ENCODE results near the gene DENND1B. TPM values are rescaled to one million over a fixed set of nuclear protein-coding genes. Genes with fewer than 3 reads are reported as not detected.

Gene DENND1B
- total RNA-seq, 1 experiment from 2014 or later, result 14.1 TPM

- Histone ChIP-seq H3K36me3 (ENCODE audit: low read depth) (no peaks in the 10 kb centered on the region), H2AFZ (no peak overlapping the region; the same call in 1 of the 2 replicates), H4K20me1 (ENCODE audit: insufficient read depth) (no peaks in the 10 kb centered on the region), H3K4me2 (peak overlapping the region; percentile 56), H3K79me2 (ENCODE audit: low read depth) (no peaks in the 10 kb centered on the region), H3K9me3 (ENCODE audit: insufficient read depth, low read depth) (no peaks in the 10 kb centered on the region), H3K27ac (peak overlapping the region; percentile 92), H3F3A (ENCODE audit: insufficient read depth, low read depth) (peaks cover 28% of the 10 kb centered on the region), H3K4me3 (no peak overlapping the region), H3K4me1 (replicated peaks; ENCODE audit: insufficient read depth) (peaks cover 41% of the 10 kb centered on the region), H3K9me2 (ENCODE audit: insufficient read depth) (no peaks in the 10 kb centered on the region), H3K27me3 (ENCODE audit: insufficient read depth, low read depth) (no peaks in the 10 kb centered on the region)
- no peak for DNase-seq
- intact Hi-C loops (cut with micrococcal nuclease; ENCODE audit: unreplicated experiment), result no loop called here
- ChIA-PET POLR2A (ENCODE audit: unreplicated experiment) (interaction anchor here (0.6 kb wide), 2 partner anchors 66 to 567 kb away, joined by 3 to 4 read pairs; no protein-coding TSS in a partner anchor), CTCF (no interaction called here)
- no TSS peak for BruUV-seq (replicated peaks)
- TF ChIP-seq EZH2 (IDR thresholded peaks at IDR 0.05; ENCODE audit: low read depth), result no peak
- TF ChIP-seq, protein P1, sequence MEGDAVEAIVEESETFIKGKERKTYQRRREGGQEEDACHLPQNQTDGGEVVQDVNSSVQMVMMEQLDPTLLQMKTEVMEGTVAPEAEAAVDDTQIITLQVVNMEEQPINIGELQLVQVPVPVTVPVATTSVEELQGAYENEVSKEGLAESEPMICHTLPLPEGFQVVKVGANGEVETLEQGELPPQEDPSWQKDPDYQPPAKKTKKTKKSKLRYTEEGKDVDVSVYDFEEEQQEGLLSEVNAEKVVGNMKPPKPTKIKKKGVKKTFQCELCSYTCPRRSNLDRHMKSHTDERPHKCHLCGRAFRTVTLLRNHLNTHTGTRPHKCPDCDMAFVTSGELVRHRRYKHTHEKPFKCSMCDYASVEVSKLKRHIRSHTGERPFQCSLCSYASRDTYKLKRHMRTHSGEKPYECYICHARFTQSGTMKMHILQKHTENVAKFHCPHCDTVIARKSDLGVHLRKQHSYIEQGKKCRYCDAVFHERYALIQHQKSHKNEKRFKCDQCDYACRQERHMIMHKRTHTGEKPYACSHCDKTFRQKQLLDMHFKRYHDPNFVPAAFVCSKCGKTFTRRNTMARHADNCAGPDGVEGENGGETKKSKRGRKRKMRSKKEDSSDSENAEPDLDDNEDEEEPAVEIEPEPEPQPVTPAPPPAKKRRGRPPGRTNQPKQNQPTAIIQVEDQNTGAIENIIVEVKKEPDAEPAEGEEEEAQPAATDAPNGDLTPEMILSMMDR (conservative IDR thresholded peaks at IDR 0.05), result no peak
Measured at GRCh38 chr1:197782722-197783360, 7.6 kb upstream of the DENND1B start.

GRCh38 chr1:197781968-197782721, 6.9 kb upstream of the DENND1B start:
- Histone ChIP-seq H3K4me1 (replicated peaks; ENCODE audit: insufficient read depth) (peaks cover 48% of the 10 kb centered on the region), H3K36me3 (ENCODE audit: low read depth) (no peaks in the 10 kb centered on the region), H3F3A (ENCODE audit: insufficient read depth, low read depth) (peaks cover 31% of the 10 kb centered on the region), H2AFZ (no peak overlapping the region; the same call in 1 of the 2 replicates), H3K27me3 (ENCODE audit: insufficient read depth, low read depth) (no peaks in the 10 kb centered on the region), H3K79me2 (ENCODE audit: low read depth) (no peaks in the 10 kb centered on the region), H3K4me3 (no peak overlapping the region), H3K4me2 (peak overlapping the region; percentile 56), H3K27ac (peak overlapping the region; percentile 92), H3K9me2 (ENCODE audit: insufficient read depth) (no peaks in the 10 kb centered on the region), H4K20me1 (ENCODE audit: insufficient read depth) (no peaks in the 10 kb centered on the region), H3K9me3 (ENCODE audit: insufficient read depth, low read depth) (no peaks in the 10 kb centered on the region)
- intact Hi-C loops (cut with micrococcal nuclease; ENCODE audit: unreplicated experiment), result no loop called here
- no peak for TF ChIP-seq EZH2 (IDR thresholded peaks at IDR 0.05; ENCODE audit: low read depth)
- TF ChIP-seq, protein P1 (conservative IDR thresholded peaks at IDR 0.05), result no peak
- ChIA-PET CTCF (no interaction called here), POLR2A (ENCODE audit: unreplicated experiment) (interaction anchor here (0.6 kb wide), 1 partner anchor 66 kb away, joined by 4 read pairs; no protein-coding TSS in a partner anchor)
- BruUV-seq (replicated peaks), result no TSS peak
- DNase-seq, result peak in 1 of 2 experiments; percentile 93

GRCh38 chr1:197779921-197780320, 4.6 kb upstream of the DENND1B start:
- no peak for TF ChIP-seq EZH2 (IDR thresholded peaks at IDR 0.05; ENCODE audit: low read depth)
- TF ChIP-seq, protein P1 (conservative IDR thresholded peaks at IDR 0.05), result no peak
- no peaks in the 10 kb centered on the region for H3K9me2 ChIP-seq (ENCODE audit: insufficient read depth)
- H3K79me2 ChIP-seq (ENCODE audit: low read depth), result no peaks in the 10 kb centered on the region
- POLR2A ChIA-PET (ENCODE audit: unreplicated experiment), result no interaction called here
- H3K4me1 ChIP-seq (replicated peaks; ENCODE audit: insufficient read depth), result peaks cover 63% of the 10 kb centered on the region
- H3F3A ChIP-seq (ENCODE audit: insufficient read depth, low read depth), result peaks cover 52% of the 10 kb centered on the region
- DNase-seq, result no peak
- BruUV-seq (replicated peaks), result no TSS peak
- intact Hi-C loops (cut with micrococcal nuclease; ENCODE audit: unreplicated experiment), result loop anchor here (10.0 kb wide), 2 partner anchors 665 to 905 kb away; no protein-coding TSS in a partner anchor
- CTCF ChIA-PET, result no interaction called here
- H4K20me1 ChIP-seq (ENCODE audit: insufficient read depth), result no peaks in the 10 kb centered on the region
- no peak overlapping the region for H3K27ac ChIP-seq
- H3K4me3 ChIP-seq, result no peak overlapping the region
- no peaks in the 10 kb centered on the region for H3K36me3 ChIP-seq (ENCODE audit: low read depth)
- no peaks in the 10 kb centered on the region for H3K9me3 ChIP-seq (ENCODE audit: insufficient read depth, low read depth)
- H3K4me2 ChIP-seq, result no peak overlapping the region
- no peak overlapping the region for H2AFZ ChIP-seq
- H3K27me3 ChIP-seq (ENCODE audit: insufficient read depth, low read depth), result no peaks in the 10 kb centered on the region
